Prostate gland (tissue), 2 donors: Measurements from ENCODE around the gene ABTB2. TPM values are rescaled to one million over a fixed set of nuclear protein-coding genes. Genes with fewer than 3 reads are reported as not detected.

ENCODE experiments used
- DNase-seq: peaks from one replicate; pipeline ENCODE4 v3.0.0-alpha.2; 2019; ENCODE audit warnings: low spot score
- H3K27ac ChIP-seq, 2 donors: fragments of 200-600 bp; sonication (generic); 2 replicates each; pipeline ENCODE4 v1.5.1; 2017 to 2019
- H3K27me3 ChIP-seq: fragments of 200-600 bp; sonication (generic); replicated peaks from 2 replicates; pipeline ENCODE4 v1.5.1; 2019; ENCODE audit not compliant: insufficient read depth
- H3K36me3 ChIP-seq, 2 donors: fragments of 200-600 bp; sonication (generic); 1 replicate in 1 of 2; 2 replicates in 1 of 2; pipeline versions ENCODE4 v1.5.1 to v1.8.1; 2017 to 2019
- H3K4me1 ChIP-seq: fragments of 200-600 bp; sonication (generic); replicated peaks from 2 replicates; pipeline ENCODE4 v1.5.1; 2019
- H3K4me3 ChIP-seq, 2 donors: fragments of 200-600 bp; sonication (generic); 2 replicates each; pipeline ENCODE4 v1.5.1; 2017 to 2019
- H3K9me3 ChIP-seq: fragments of 200-600 bp; sonication (generic); 2 replicates; pipeline ENCODE4 v1.5.1; 2017
- CTCF ChIP-seq, 4 experiments: fragments of 200-600 bp in 2 of 4; fragments of 450-650 bp in 2 of 4; sonication (generic) in 2 of 4; IDR thresholded peaks; 1 replicate in 3 of 4; 2 replicates in 1 of 4; pipeline ENCODE4 v1.5.1; 2016 to 2019; ENCODE audit warnings: antibody characterized with exemption in 4 of 4, mild to moderate bottlenecking in 2 of 4, moderate library complexity in 2 of 4
- POLR2A ChIP-seq: fragments of 450-650 bp; IDR thresholded peaks from one replicate; pipeline ENCODE4 v1.6.1; 2016; ENCODE audit warnings: antibody characterized with exemption, mild to moderate bottlenecking
- POLR2AphosphoS5 ChIP-seq: sonication (generic); formaldehyde crosslinking; IDR thresholded peaks from one replicate; pipeline ENCODE4 v1.6.1; 2017; ENCODE audit warnings: antibody characterized with exemption
- WGBS: methylation state at CpG from one replicate; pipeline ENCODE4 v1.1.5; 2018; 5-methylcytosine and 5-hydroxymethylcytosine counted together
- intact Hi-C: fragments of 100-400 bp; cut with DNase I; formaldehyde crosslinking; loops from one replicate; pipeline ENCODE4 v1.14.2; 2022
- total RNA-seq, 2 donors: library from RNA; depleted of rRNA; stranded (reverse); fragments of >200 nt; gene quantifications; one replicate each; pipeline ENCODE4 v1.1.0, GENCODE V29; 2016

The ABTB2 gene
- total RNA-seq, 2 donors from 2014 or later, result 3.0 to 13.7 TPM

GRCh38 chr11:34364102-34364501, 6.3 kb upstream of the ABTB2 start:
- H3K36me3 ChIP-seq, result no peaks in the 10 kb centered on the region
- H3K4me3 ChIP-seq, result no peak overlapping the region
- no peak for DNase-seq
- no peaks in the 10 kb centered on the region for H3K4me1 ChIP-seq
- TF ChIP-seq POLR2A (no peak), CTCF (IDR thresholded peaks at IDR 0.05) (no peak), POLR2AphosphoS5 (no peak)
- intact Hi-C loops, result loop anchor here (5.0 kb wide), 1 partner anchor 128 kb away; no protein-coding TSS in a partner anchor
- no peaks in the 10 kb centered on the region for H3K9me3 ChIP-seq
- 79% methylated on average over 3 of the region's 3 CpGs for WGBS
- no peaks in the 10 kb centered on the region for H3K27me3 ChIP-seq
- no peak overlapping the region for H3K27ac ChIP-seq

- Histone ChIP-seq H3K27me3 (no peaks in the 10 kb centered on the region), H3K4me1 (no peaks in the 10 kb centered on the region), H3K4me3 (no peak overlapping the region), H3K9me3 (no peaks in the 10 kb centered on the region), H3K36me3 (no peaks in the 10 kb centered on the region), H3K27ac (no peak overlapping the region)
- intact Hi-C loops, result loop anchor here (5.0 kb wide), 1 partner anchor 129 kb away; no protein-coding TSS in a partner anchor
- no peak for TF ChIP-seq POLR2AphosphoS5
- TF ChIP-seq POLR2A, result no peak
- no peak for TF ChIP-seq CTCF (IDR thresholded peaks at IDR 0.05)
- WGBS, result 70% methylated on average over 8 of the region's 8 CpGs
- DNase-seq, result no peak
Observed at GRCh38 chr11:34363363-34364084, 5.7 kb upstream of the ABTB2 start.

- H3K4me1 ChIP-seq, result peaks cover 6% of the 10 kb centered on the region
- WGBS, result 9% methylated on average over 1 of the region's 1 CpG
- H3K36me3 ChIP-seq, result no peaks in the 10 kb centered on the region
- H3K9me3 ChIP-seq, result no peaks in the 10 kb centered on the region
- no peaks in the 10 kb centered on the region for H3K27me3 ChIP-seq
- TF ChIP-seq POLR2A (no peak), POLR2AphosphoS5 (no peak), CTCF (IDR thresholded peaks at IDR 0.05) (no peak)
- no peak overlapping the region for H3K4me3 ChIP-seq
- intact Hi-C loops, result loop anchor here (5.0 kb wide), 1 partner anchor 132 kb away; no protein-coding TSS in a partner anchor
- no peak for DNase-seq
- no peak overlapping the region for H3K27ac ChIP-seq
Observed at GRCh38 chr11:34360046-34360445, 2.2 kb upstream of the ABTB2 start.

GRCh38 chr11:34359548-34359891, 1.7 kb upstream of the ABTB2 start:
- DNase-seq, result no peak
- Histone ChIP-seq H3K36me3 (no peaks in the 10 kb centered on the region), H3K27me3 (no peaks in the 10 kb centered on the region), H3K9me3 (no peaks in the 10 kb centered on the region), H3K27ac (peak overlapping the region in 1 of 2 donors; percentile 79), H3K4me1 (peaks cover 6% of the 10 kb centered on the region), H3K4me3 (peak overlapping the region; percentile 32 to 53)
- 4% methylated on average over 4 of the region's 4 CpGs for WGBS
- intact Hi-C loops, result loop anchor here (1.0 to 10.0 kb wide), 7 partner anchors 78 to 535 kb away; partner anchors contain the start of genes CAPRIN1 and CAT
- no peak for TF ChIP-seq POLR2A
- TF ChIP-seq CTCF (IDR thresholded peaks at IDR 0.05), result peak; percentile 2 to 48 (median 21)
